HepG2 (cell line): Measurements from ENCODE around the gene KIAA1217. TPM values are rescaled to one million over a fixed set of nuclear protein-coding genes. Genes with fewer than 3 reads are reported as not detected.

Experiments used
- ATAC-seq: fragments of 200-7000 bp; cut with Tn5 transposase; 3 replicates; pipeline ENCODE4 v1.9.1; 2020; ENCODE audit warnings: mild to moderate bottlenecking, moderate library complexity
- BruUV-seq: library from RNA; stranded (reverse); fragments of 400-500 nt; replicated peaks from 2 replicates; lab custom pipeline; 2021; lab: Mats Ljungman, UMichigan
- CTCF ChIA-PET: fragments of 300-600 bp; formaldehyde crosslinking; extraction: SDS; loops from one replicate; lab custom pipeline; 2021; ENCODE audit warnings: low total read pairs, inconsistent platforms, low intra/inter-chr PET ratio; lab: Yijun Ruan, JAX
- POLR2A ChIA-PET: fragments of 350-600 bp; sonication (Branson Sonifier 250); formaldehyde crosslinking; loops from one replicate; lab custom pipeline; 2020; ENCODE audit warnings: antibody characterized with exemption, inconsistent platforms; lab: Yijun Ruan, JAX
- DNase-seq: peaks from one replicate; pipeline ENCODE4 v3.0.0-alpha.2; 2015; ENCODE audit warnings: low spot score
- FAIRE-seq: peaks from 3 replicates; lab custom pipeline; 2011; peaks lifted over from hg19 to GRCh38; lab: Jason Lieb, UNC
- H2AFZ ChIP-seq: one replicate; pipeline ENCODE4 v1.6.1; 2011; ENCODE audit warnings: low read length, inconsistent platforms
- H3K27ac ChIP-seq: fragments of 300-600 bp; 3 replicates; pipeline ENCODE4 v1.8.0; 2011; ENCODE audit warnings: mixed run types, mild to moderate bottlenecking, mixed read lengths, low read length, inconsistent platforms; ENCODE audit not compliant: insufficient read depth; ENCODE audit errors: extremely low read length
- H3K27me3 ChIP-seq, 2 experiments: fragments of 200-600 bp in 1 of 2; 2 replicates in 1 of 2; 3 replicates in 1 of 2; pipeline versions ENCODE4 v1.6.0 to v1.8.0; 2011; ENCODE audit warnings: low read length in 2 of 2, mild to moderate bottlenecking in 2 of 2, moderate library complexity in 2 of 2, inconsistent platforms in 1 of 2; ENCODE audit not compliant: insufficient read depth in 2 of 2, control insufficient read depth in 1 of 2
- H3K36me3 ChIP-seq, 2 experiments: fragments of 200-600 bp in 1 of 2; replicated peaks in 1 of 2; 2 replicates in 1 of 2; 3 replicates in 1 of 2; pipeline versions ENCODE4 v1.5.1 to v1.8.0; 2011; ENCODE audit warnings: low read length in 2 of 2, inconsistent platforms in 1 of 2; ENCODE audit not compliant: insufficient read depth in 2 of 2, control insufficient read depth in 1 of 2
- H3K4me1 ChIP-seq: 2 replicates; pipeline ENCODE4 v1.5.1; 2012; ENCODE audit warnings: low read length, inconsistent platforms; ENCODE audit not compliant: insufficient read depth
- H3K4me2 ChIP-seq: 2 replicates; pipeline ENCODE4 v1.6.0; 2011; ENCODE audit warnings: low read depth, low read length, inconsistent platforms
- H3K4me3 ChIP-seq, 3 experiments: fragments of 200-600 bp in 1 of 3; sonication (generic), shearing (Covaris generic) in 1 of 3; replicated peaks in 1 of 3; 2 replicates each; pipeline ENCODE4 v1.5.1; 2011 to 2016; ENCODE audit warnings: low read length in 3 of 3, inconsistent platforms in 2 of 3, low read depth in 2 of 3, mild to moderate bottlenecking in 2 of 3, control low read depth in 1 of 3, mixed read lengths in 1 of 3; ENCODE audit not compliant: insufficient read depth in 1 of 3
- H3K79me2 ChIP-seq: one replicate; pipeline ENCODE4 v1.6.1; 2011; ENCODE audit warnings: low read length, inconsistent platforms; ENCODE audit not compliant: insufficient read depth
- H3K9ac ChIP-seq: 2 replicates; pipeline ENCODE4 v1.6.0; 2011; ENCODE audit warnings: mild to moderate bottlenecking, low read depth, low read length, inconsistent platforms; ENCODE audit not compliant: insufficient read depth
- H3K9me3 ChIP-seq: 2 replicates; pipeline ENCODE4 v1.5.1; 2012; ENCODE audit warnings: mild to moderate bottlenecking, low read length
- H4K20me1 ChIP-seq: 2 replicates; pipeline ENCODE4 v1.6.0; 2011; ENCODE audit warnings: inconsistent platforms, mild to moderate bottlenecking, low read length, moderate library complexity; ENCODE audit not compliant: insufficient read depth
- BCL6 ChIP-seq: IDR thresholded peaks from 2 replicates; pipeline ENCODE4 v1.6.1; 2016; ENCODE audit warnings: missing genetic modification reagents, missing compliant biosample characterization
- CCDC6 ChIP-seq: sonication (generic); formaldehyde crosslinking; IDR thresholded peaks from 2 replicates; pipeline ENCODE4 v1.8.1; 2022; ENCODE audit warnings: mild to moderate bottlenecking, missing genetic modification reagents, moderate library complexity
- CREM ChIP-seq, 2 experiments: sonication (generic) in 1 of 2; formaldehyde crosslinking in 1 of 2; IDR thresholded peaks; 2 replicates each; pipeline versions ENCODE4 v1.4.0 to v1.6.1; 2016 to 2020; ENCODE audit warnings: antibody characterized with exemption in 1 of 2, mild to moderate bottlenecking in 1 of 2, missing genetic modification reagents in 1 of 2
- EHMT2 ChIP-seq: fragments of 200-600 bp; sonication (generic); IDR thresholded peaks from 2 replicates; pipeline ENCODE4 v1.7.0; 2017; ENCODE audit warnings: antibody characterized with exemption, low read depth, low read length, borderline replicate concordance
- EZH2 ChIP-seq: conservative IDR thresholded peaks from 2 replicates; pipeline ENCODE4 v1.6.1; 2012; ENCODE audit warnings: mild to moderate bottlenecking, low read depth, low read length, moderate library complexity
- HDAC6 ChIP-seq: fragments of 200-600 bp; sonication (generic); IDR thresholded peaks from 2 replicates; pipeline ENCODE4 v1.7.0; 2017; ENCODE audit warnings: mild to moderate bottlenecking, antibody characterized with exemption, low read length, low read depth
- KDM6A ChIP-seq: IDR thresholded peaks from 2 replicates; pipeline ENCODE4 v1.6.1; 2016; ENCODE audit warnings: low read depth
- KLF6 ChIP-seq: IDR thresholded peaks from 2 replicates; pipeline ENCODE4 v1.8.0; 2016; ENCODE audit warnings: missing biosample characterization, missing genetic modification reagents
- MTA3 ChIP-seq: sonication (generic); formaldehyde crosslinking; IDR thresholded peaks from 2 replicates; pipeline ENCODE4 v1.4.0; 2020; ENCODE audit warnings: missing genetic modification reagents
- NKX3-1 ChIP-seq: sonication (generic); formaldehyde crosslinking; IDR thresholded peaks from 2 replicates; pipeline ENCODE4 v1.5.0; 2020; ENCODE audit warnings: missing genetic modification reagents
- PPARG ChIP-seq: conservative IDR thresholded peaks from 2 replicates; pipeline ENCODE4 v1.6.1; 2016; ENCODE audit warnings: missing biosample characterization, missing genetic modification reagents
- RARA ChIP-seq: IDR thresholded peaks from 2 replicates; pipeline ENCODE4 v1.6.1; 2016; ENCODE audit warnings: missing genetic modification reagents, missing compliant biosample characterization
- RNF2 ChIP-seq: fragments of 450-650 bp; conservative IDR thresholded peaks from 2 replicates; pipeline ENCODE4 v1.6.1; 2016; ENCODE audit warnings: low read depth
- TEAD3 ChIP-seq: optimal IDR thresholded peaks from 2 replicates; pipeline ENCODE3; 2016; ENCODE audit warnings: borderline replicate concordance
- ZKSCAN1 ChIP-seq: fragments of 150-350 bp; IDR thresholded peaks from 2 replicates; pipeline ENCODE4 v1.6.1; 2014; ENCODE audit warnings: low read length
- ZMYM2 ChIP-seq: sonication (generic); formaldehyde crosslinking; IDR thresholded peaks from 2 replicates; pipeline ENCODE4 v1.8.0; 2022; ENCODE audit warnings: mild to moderate bottlenecking, missing genetic modification reagents
- ZNF446 ChIP-seq: sonication (generic); formaldehyde crosslinking; IDR thresholded peaks from 2 replicates; pipeline ENCODE4 v1.5.0; 2020; ENCODE audit warnings: mild to moderate bottlenecking, missing genetic modification reagents
- WGBS: methylation state at CpG from one replicate; pipeline ENCODE4 v1.1.6; 2017; ENCODE audit warnings: low lambda C conversion rate; 5-methylcytosine and 5-hydroxymethylcytosine counted together
- in situ Hi-C: cut with HindIII; loops from 2 replicates; pipeline ENCODE4 v1.10.0; 2017; ENCODE audit warnings: low pct_unique_long_range_greater_than_20kb; ENCODE audit not compliant: extremely low pct_ligation_motif_present
- intact Hi-C: fragments of 100-400 bp; cut with micrococcal nuclease; formaldehyde crosslinking; loops from one replicate; pipeline ENCODE4 v1.10.0; 2022; ENCODE audit not compliant: unreplicated experiment
- polyA plus RNA-seq, 8 experiments: library from polyadenylated mRNA; depleted of rRNA in 3 of 8; stranded (reverse) in 7 of 8; unstranded in 1 of 8; fragments of >200 nt; fragmentation: Illumina TruSeq in 4 of 8; extraction: Trizol in 4 of 8; gene quantifications; 2 replicates each; pipeline versions ENCODE4 v1.2.1 to v1.2.3, GENCODE V29; 2011 to 2016; ENCODE audit warnings: low read depth in 4 of 8, missing spikeins in 1 of 8, mixed read lengths in 1 of 8; ENCODE audit not compliant: insufficient read depth in 1 of 8
- total RNA-seq, 5 experiments: library from RNA; depleted of rRNA; stranded (reverse); fragments of >200 nt; fragmentation: Illumina TruSeq; extraction: Trizol; gene quantifications; 2 replicates each; pipeline ENCODE4 v1.2.3, GENCODE V29; 2016; ENCODE audit warnings: low read depth in 1 of 5
- TF ChIP-seq, protein P1 (sequence below): sonication (generic); formaldehyde crosslinking; IDR thresholded peaks from 2 replicates; pipeline ENCODE4 v1.4.0; 2020; ENCODE audit warnings: mild to moderate bottlenecking, missing genetic modification reagents
- TF ChIP-seq, protein P2 (sequence below): sonication (generic); formaldehyde crosslinking; IDR thresholded peaks from 2 replicates; pipeline ENCODE4 v1.4.0; 2020; ENCODE audit warnings: low read depth, mild to moderate bottlenecking, missing genetic modification reagents
- TF ChIP-seq, protein P3 (sequence below): sonication (generic); formaldehyde crosslinking; IDR thresholded peaks from 2 replicates; pipeline ENCODE4 v1.4.0; 2020; ENCODE audit warnings: missing genetic modification reagents

KIAA1217 gene
- total and polyA plus RNA-seq, 2 of the 13 experiments (the other 11 are each of a cell fraction or from before 2014, with no cell fraction given) = 4.6 to 10.9 TPM

DNA sequence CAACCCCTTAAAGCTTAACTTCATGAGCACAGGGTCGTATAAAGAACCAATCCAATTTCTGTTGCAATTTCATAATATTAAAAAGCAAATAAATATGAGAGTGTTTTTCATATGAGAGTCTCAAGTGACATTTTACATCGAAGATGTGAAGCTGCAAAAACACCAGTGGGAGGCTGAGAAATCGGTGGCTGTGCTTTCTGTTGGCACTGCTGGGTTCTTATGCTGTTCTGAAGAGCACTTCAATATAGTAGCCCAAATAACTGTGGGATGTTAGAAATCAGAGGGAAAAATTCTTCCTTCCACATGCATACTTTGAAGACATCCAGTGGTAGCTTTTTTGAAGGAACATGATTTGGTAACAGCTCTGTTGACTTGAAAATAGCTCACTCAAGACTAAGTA, 269.0 kb downstream of the KIAA1217 start:
- ATAC-seq = no peak
- no peak for FAIRE-seq
- TF ChIP-seq PPARG = no peak
- TF ChIP-seq, protein P1, sequence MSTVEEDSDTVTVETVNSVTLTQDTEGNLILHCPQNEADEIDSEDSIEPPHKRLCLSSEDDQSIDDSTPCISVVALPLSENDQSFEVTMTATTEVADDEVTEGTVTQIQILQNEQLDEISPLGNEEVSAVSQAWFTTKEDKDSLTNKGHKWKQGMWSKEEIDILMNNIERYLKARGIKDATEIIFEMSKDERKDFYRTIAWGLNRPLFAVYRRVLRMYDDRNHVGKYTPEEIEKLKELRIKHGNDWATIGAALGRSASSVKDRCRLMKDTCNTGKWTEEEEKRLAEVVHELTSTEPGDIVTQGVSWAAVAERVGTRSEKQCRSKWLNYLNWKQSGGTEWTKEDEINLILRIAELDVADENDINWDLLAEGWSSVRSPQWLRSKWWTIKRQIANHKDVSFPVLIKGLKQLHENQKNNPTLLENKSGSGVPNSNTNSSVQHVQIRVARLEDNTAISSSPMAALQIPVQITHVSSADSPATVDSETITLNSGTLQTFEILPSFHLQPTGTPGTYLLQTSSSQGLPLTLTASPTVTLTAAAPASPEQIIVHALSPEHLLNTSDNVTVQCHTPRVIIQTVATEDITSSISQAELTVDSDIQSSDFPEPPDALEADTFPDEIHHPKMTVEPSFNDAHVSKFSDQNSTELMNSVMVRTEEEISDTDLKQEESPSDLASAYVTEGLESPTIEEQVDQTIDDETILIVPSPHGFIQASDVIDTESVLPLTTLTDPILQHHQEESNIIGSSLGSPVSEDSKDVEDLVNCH (CRISPR knock-in tag) = no peak
- no peak for TF ChIP-seq ZMYM2 (CRISPR knock-in tag)
- TF ChIP-seq ZKSCAN1 = no peak
- TF ChIP-seq CCDC6 (CRISPR knock-in tag) = no peak
- TF ChIP-seq KLF6 (CRISPR knock-in tag) = no peak
- TF ChIP-seq TEAD3 (CRISPR knock-in tag) = no peak
- TF ChIP-seq, protein P2, sequence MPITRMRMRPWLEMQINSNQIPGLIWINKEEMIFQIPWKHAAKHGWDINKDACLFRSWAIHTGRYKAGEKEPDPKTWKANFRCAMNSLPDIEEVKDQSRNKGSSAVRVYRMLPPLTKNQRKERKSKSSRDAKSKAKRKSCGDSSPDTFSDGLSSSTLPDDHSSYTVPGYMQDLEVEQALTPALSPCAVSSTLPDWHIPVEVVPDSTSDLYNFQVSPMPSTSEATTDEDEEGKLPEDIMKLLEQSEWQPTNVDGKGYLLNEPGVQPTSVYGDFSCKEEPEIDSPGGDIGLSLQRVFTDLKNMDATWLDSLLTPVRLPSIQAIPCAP = no peak
- TF ChIP-seq RARA = no peak
- TF ChIP-seq KDM6A = no peak
- TF ChIP-seq, protein P3, sequence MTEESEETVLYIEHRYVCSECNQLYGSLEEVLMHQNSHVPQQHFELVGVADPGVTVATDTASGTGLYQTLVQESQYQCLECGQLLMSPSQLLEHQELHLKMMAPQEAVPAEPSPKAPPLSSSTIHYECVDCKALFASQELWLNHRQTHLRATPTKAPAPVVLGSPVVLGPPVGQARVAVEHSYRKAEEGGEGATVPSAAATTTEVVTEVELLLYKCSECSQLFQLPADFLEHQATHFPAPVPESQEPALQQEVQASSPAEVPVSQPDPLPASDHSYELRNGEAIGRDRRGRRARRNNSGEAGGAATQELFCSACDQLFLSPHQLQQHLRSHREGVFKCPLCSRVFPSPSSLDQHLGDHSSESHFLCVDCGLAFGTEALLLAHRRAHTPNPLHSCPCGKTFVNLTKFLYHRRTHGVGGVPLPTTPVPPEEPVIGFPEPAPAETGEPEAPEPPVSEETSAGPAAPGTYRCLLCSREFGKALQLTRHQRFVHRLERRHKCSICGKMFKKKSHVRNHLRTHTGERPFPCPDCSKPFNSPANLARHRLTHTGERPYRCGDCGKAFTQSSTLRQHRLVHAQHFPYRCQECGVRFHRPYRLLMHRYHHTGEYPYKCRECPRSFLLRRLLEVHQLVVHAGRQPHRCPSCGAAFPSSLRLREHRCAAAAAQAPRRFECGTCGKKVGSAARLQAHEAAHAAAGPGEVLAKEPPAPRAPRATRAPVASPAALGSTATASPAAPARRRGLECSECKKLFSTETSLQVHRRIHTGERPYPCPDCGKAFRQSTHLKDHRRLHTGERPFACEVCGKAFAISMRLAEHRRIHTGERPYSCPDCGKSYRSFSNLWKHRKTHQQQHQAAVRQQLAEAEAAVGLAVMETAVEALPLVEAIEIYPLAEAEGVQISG = no peak
- TF ChIP-seq RNF2 = no peak
- TF ChIP-seq HDAC6 = no peak
- no peak for TF ChIP-seq MTA3 (CRISPR knock-in tag)
- TF ChIP-seq CREM (IDR thresholded peaks at IDR 0.05) = no peak
- TF ChIP-seq CREM (CRISPR knock-in tag; IDR thresholded peaks at IDR 0.05) = no peak
- no peak for TF ChIP-seq EZH2
- no peak for TF ChIP-seq EHMT2
- TF ChIP-seq BCL6 (CRISPR knock-in tag) = no peak
- no peak for TF ChIP-seq ZNF446 (CRISPR knock-in tag)
- no peak for TF ChIP-seq NKX3-1
- Histone ChIP-seq H3K79me2 (no peaks in the 10 kb centered on the region), H3K4me1 (no peaks in the 10 kb centered on the region), H3K36me3 (peaks cover 6 to 22% of the 10 kb centered on the region in 2 experiments; a peak in 4 of 5 replicates), H3K27ac (no peak overlapping the region), H3K4me3 (no peak overlapping the region), H4K20me1 (no peaks in the 10 kb centered on the region), H3K4me2 (no peak overlapping the region), H2AFZ (no peak overlapping the region), H3K9me3 (no peaks in the 10 kb centered on the region), H3K27me3 (no peaks in the 10 kb centered on the region), H3K9ac (no peak overlapping the region)
- WGBS = 98% methylated on average over 3 of the region's 3 CpGs
- no TSS peak for BruUV-seq
- in situ Hi-C loops = no loop called here
- ChIA-PET POLR2A (no interaction called here), CTCF (no interaction called here)
- intact Hi-C loops = no loop called here
- no peak for DNase-seq
